Keratinocyte (primary cell): ENCODE data around the gene BCAS4. TPM values are rescaled to one million over a fixed set of nuclear protein-coding genes. Genes with fewer than 3 reads are reported as not detected.
A peak's percentile ranks its signal among the peaks of the same experiment; 100 is the strongest.

ENCODE experiments used
- DNase-seq: peaks from one replicate; pipeline ENCODE4 v3.0.0-alpha.2; 2011; ENCODE audit warnings: low read depth, missing footprints, low spot score
- FAIRE-seq: peaks from 2 replicates; lab custom pipeline; 2011; peaks lifted over from hg19 to GRCh38; lab: Jason Lieb, UNC
- H2AFZ ChIP-seq: 2 replicates; pipeline ENCODE4 v1.6.0; 2012; ENCODE audit warnings: low read length, control low read depth, inconsistent platforms; ENCODE audit not compliant: control insufficient read depth
- H3K27ac ChIP-seq: 2 replicates; pipeline ENCODE4 v1.5.1; 2011; ENCODE audit warnings: low read length; ENCODE audit not compliant: control insufficient read depth, insufficient read depth
- H3K27me3 ChIP-seq: 3 replicates; pipeline ENCODE4 v1.6.0; 2011; ENCODE audit warnings: low read length; ENCODE audit not compliant: control insufficient read depth, insufficient read depth; ENCODE audit errors: extremely low read depth
- H3K36me3 ChIP-seq, 2 experiments: 2 replicates in 1 of 2; 3 replicates in 1 of 2; pipeline ENCODE4 v1.5.1; 2011; ENCODE audit warnings: low read length in 2 of 2, mild to moderate bottlenecking in 1 of 2; ENCODE audit not compliant: control insufficient read depth in 2 of 2, insufficient read depth in 2 of 2; ENCODE audit errors: extremely low read depth in 1 of 2
- H3K4me1 ChIP-seq: 3 replicates; pipeline ENCODE4 v1.5.1; 2011; ENCODE audit warnings: low read length; ENCODE audit not compliant: control insufficient read depth, insufficient read depth; ENCODE audit errors: extremely low read depth
- H3K4me2 ChIP-seq: 3 replicates; pipeline ENCODE4 v1.6.0; 2011; ENCODE audit warnings: low read depth, low read length; ENCODE audit not compliant: control insufficient read depth, insufficient read depth; ENCODE audit errors: extremely low read depth
- H3K4me3 ChIP-seq, 3 experiments: fragments of 200-600 bp in 1 of 3; sonication (generic) in 1 of 3; 2 replicates in 2 of 3; 3 replicates in 1 of 3; pipeline ENCODE4 v1.5.1; 2011 to 2016; ENCODE audit warnings: low read length in 3 of 3, mild to moderate bottlenecking in 3 of 3, control low read depth in 2 of 3, inconsistent platforms in 1 of 3, low read depth in 1 of 3, mixed read lengths in 1 of 3, mixed run types in 1 of 3, moderate library complexity in 1 of 3; ENCODE audit not compliant: control insufficient read depth in 2 of 3, insufficient read depth in 2 of 3; ENCODE audit errors: extremely low read depth in 1 of 3
- H3K79me2 ChIP-seq: 2 replicates; pipeline ENCODE4 v1.6.0; 2012; ENCODE audit warnings: low read length; ENCODE audit not compliant: control insufficient read depth, insufficient read depth
- H3K9ac ChIP-seq: 3 replicates; pipeline ENCODE4 v1.6.0; 2011; ENCODE audit warnings: low read length; ENCODE audit not compliant: control insufficient read depth, insufficient read depth; ENCODE audit errors: extremely low read depth
- H3K9me1 ChIP-seq: 3 replicates; pipeline ENCODE4 v1.6.0; 2011; ENCODE audit warnings: low read length; ENCODE audit not compliant: control insufficient read depth, insufficient read depth; ENCODE audit errors: extremely low read depth
- H3K9me3 ChIP-seq: 2 replicates; pipeline ENCODE4 v1.5.1; 2012; ENCODE audit warnings: low read depth, low read length; ENCODE audit not compliant: control insufficient read depth
- H4K20me1 ChIP-seq: 3 replicates; pipeline ENCODE4 v1.6.0; 2011; ENCODE audit warnings: low read length; ENCODE audit not compliant: control insufficient read depth, insufficient read depth; ENCODE audit errors: extremely low read depth
- CTCF ChIP-seq, 3 experiments: IDR thresholded peaks in 1 of 3; conservative IDR thresholded peaks in 1 of 3; optimal IDR thresholded peaks in 1 of 3; 2 replicates in 2 of 3; 3 replicates in 1 of 3; pipeline versions ENCODE3 to v1.5.1; 2011; ENCODE audit warnings: low read length in 3 of 3, mild to moderate bottlenecking in 3 of 3, moderate library complexity in 2 of 3, control low read depth in 1 of 3, inconsistent platforms in 1 of 3; ENCODE audit not compliant: insufficient read depth in 2 of 3; ENCODE audit errors: extremely low read depth in 1 of 3
- EZH2 ChIP-seq: IDR thresholded peaks from one replicate; pipeline ENCODE4 v1.6.1; 2012; ENCODE audit warnings: inconsistent platforms, mild to moderate bottlenecking, low read length, moderate library complexity
- dilution Hi-C: fragments of 300-500 bp; cut with MboI; formaldehyde crosslinking; loops from one replicate; pipeline ENCODE4 v1.7.0; 2020; ENCODE audit warnings: low sequenced_read_pairs; ENCODE audit not compliant: extremely low pct_ligation_motif_present
- polyA plus RNA-seq, 5 experiments: library from polyadenylated mRNA; depleted of rRNA in 3 of 5; stranded (reverse) in 3 of 5; stranded (forward) in 1 of 5; unstranded in 1 of 5; fragments of >200 nt; gene quantifications; 1 replicate in 1 of 5; 2 replicates in 3 of 5; 3 replicates in 1 of 5; pipeline versions ENCODE4 v1.2.1 to v1.2.3, GENCODE V29; 2011 to 2012; ENCODE audit warnings: missing spikeins in 2 of 5, low read depth in 1 of 5, low replicate concordance in 1 of 5

BCAS4 gene
- polyA plus RNA-seq, 1 donor (not counting 4 experiments of a cell fraction or from before 2014, with no cell fraction given): 13.8 TPM

- Histone ChIP-seq H3K27me3 (no peaks in the 10 kb centered on the region), H3K27ac (no peak overlapping the region), H3K4me2 (no peak overlapping the region), H3K9me3 (no peaks in the 10 kb centered on the region), H3K9ac (no peak overlapping the region), H3K4me1 (peaks cover 34% of the 10 kb centered on the region), H3K9me1 (peaks cover 5% of the 10 kb centered on the region), H3K36me3 (peaks cover 9% of the 10 kb centered on the region in 2 experiments), H4K20me1 (peaks cover 18% of the 10 kb centered on the region), H3K4me3 (no peak overlapping the region), H2AFZ (no peak overlapping the region), H3K79me2 (peaks cover 96% of the 10 kb centered on the region)
- dilution Hi-C loops: no loop called here
- DNase-seq (no peak), FAIRE-seq (no peak)
- no peak for TF ChIP-seq CTCF (optimal IDR thresholded peaks at IDR 0.05 in 1 of 3, IDR thresholded peaks at IDR 0.05 in 1 of 3, conservative IDR thresholded peaks at IDR 0.05 in 1 of 3; ENCODE audit: extremely low read depth in 1 of 3, insufficient read depth in 2 of 3, low read length in 3 of 3)
- TF ChIP-seq EZH2: no peak
Measured at GRCh38 chr20:50911716-50912115, 116.9 kb downstream of the BCAS4 start.

GRCh38 chr20:50913690-50914375, 119.0 kb downstream of the BCAS4 start:
- Histone ChIP-seq H3K27ac (peak overlapping the region; percentile 29), H3K4me2 (peak overlapping the region; percentile 41), H3K36me3 (peaks cover 8 to 14% of the 10 kb centered on the region in 2 experiments), H3K27me3 (no peaks in the 10 kb centered on the region), H3K4me3 (no peak overlapping the region), H4K20me1 (peaks cover 17% of the 10 kb centered on the region), H3K4me1 (peaks cover 47% of the 10 kb centered on the region), H3K9me3 (no peaks in the 10 kb centered on the region), H3K79me2 (peaks cover 97% of the 10 kb centered on the region), H3K9me1 (peaks cover 5% of the 10 kb centered on the region), H3K9ac (no peak overlapping the region), H2AFZ (no peak overlapping the region)
- FAIRE-seq (peak; percentile 41), DNase-seq (no peak)
- dilution Hi-C loops: no loop called here
- TF ChIP-seq CTCF (optimal IDR thresholded peaks at IDR 0.05 in 1 of 3, IDR thresholded peaks at IDR 0.05 in 1 of 3, conservative IDR thresholded peaks at IDR 0.05 in 1 of 3; ENCODE audit: extremely low read depth in 1 of 3, insufficient read depth in 2 of 3, low read length in 3 of 3) (no peak), EZH2 (no peak)
